Measurements from ENCODE around the gene KCNJ1.
A peak's percentile ranks its signal among the peaks of the same experiment; 100 is the strongest.

Gene KCNJ1

DNA sequence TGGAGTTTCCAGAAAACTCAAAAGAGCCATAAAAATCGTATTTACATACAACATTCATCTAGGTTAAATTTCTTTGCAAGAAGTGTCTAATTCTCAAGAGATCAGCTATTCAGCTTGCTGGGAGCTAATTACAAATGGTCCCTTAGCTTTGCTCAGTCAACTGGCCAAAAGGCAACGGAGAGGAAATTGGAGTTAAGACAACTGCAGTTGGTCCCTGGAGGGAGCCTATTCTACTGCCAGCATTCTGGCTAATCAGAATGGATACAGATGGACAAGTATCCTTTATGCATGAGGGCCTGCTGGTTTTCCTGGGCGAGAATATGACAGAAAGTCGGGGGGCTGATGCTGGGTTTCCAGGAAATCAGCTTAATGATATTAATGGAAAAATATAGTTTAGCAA, 45.5 kb downstream of the KCNJ1 start:
- no peak for DNase-seq

DNA sequence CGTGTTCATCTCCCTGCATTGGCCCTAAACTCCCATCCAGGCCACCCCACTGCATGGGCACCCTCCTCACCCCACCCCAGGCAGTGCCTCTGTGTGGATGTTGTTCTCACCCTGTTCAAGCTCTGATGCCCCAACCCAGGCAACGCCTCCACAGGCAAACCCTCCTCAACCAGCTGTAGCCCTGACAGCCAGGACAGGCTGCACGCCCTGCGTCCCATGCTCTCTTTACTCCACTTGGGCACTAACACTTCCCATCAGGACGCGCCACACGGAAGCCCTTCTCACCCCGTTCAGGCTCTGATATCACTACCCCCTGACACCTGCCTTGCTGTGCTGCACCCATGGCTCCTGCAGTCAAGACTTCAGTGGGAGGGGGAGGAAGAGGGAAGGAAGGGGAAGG, 47.9 kb downstream of the KCNJ1 start:
- no peak for DNase-seq

DNA sequence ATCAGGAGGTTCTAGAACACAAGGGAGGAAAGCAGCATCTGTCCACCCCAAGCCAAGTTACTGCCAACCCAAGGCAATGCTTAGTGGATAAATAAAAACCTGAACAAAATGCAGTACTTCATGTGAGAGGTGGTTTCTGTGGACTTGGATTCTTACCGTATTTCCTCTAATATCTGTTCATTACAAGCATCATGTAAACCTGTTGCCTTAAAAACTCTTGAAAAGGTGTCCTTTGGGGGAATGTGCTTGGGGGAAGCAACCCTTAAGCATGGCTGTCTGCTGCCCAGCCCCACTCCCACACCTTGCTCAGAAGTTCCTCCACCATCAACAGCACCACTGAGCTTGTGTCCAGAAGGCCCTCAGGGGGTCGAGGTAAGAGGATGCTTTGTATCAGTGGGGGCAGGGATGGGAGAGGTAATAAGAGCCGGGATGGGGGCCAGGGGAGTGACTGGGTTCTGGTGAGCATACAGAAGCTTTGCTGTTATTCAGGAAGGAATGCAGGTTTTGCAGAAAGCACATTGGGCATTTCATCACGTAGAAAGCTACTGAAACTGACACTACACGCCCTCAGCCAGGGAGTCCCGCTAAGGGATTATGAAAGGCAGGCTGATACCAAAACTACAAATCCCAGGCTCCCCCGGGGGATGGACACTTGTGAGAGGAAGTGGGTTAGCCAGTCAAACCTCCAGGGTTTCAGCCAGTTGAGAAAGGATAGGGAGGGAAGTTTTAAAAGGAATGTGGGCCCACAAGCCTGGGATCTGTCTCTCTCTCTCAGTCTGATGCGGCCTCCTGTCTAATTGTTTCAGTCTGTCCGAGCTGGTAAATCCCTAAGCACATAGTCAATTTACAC, 52.0 kb downstream of the KCNJ1 start:
- peak; percentile 95 for DNase-seq

DNA sequence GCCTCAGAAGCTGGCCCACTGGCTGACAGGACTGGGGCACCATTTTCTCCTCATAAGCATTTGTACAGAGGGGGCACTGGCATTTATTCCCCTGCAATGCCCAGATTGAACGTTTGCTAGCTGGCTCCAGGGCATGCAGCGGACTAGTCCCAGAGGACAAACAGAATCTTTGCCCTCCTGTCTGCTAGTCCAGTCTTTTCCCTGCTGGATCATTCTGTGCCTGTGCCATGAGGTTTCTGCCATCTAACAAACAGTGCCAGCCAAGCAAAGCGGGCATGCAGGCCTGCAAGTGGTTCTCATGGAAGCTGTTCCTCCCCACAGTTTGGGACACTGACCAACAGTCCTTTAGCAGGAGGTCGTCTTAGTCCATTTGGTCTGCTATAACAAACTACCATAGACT, 53.4 kb downstream of the KCNJ1 start:
- DNase-seq, result no peak

DNA sequence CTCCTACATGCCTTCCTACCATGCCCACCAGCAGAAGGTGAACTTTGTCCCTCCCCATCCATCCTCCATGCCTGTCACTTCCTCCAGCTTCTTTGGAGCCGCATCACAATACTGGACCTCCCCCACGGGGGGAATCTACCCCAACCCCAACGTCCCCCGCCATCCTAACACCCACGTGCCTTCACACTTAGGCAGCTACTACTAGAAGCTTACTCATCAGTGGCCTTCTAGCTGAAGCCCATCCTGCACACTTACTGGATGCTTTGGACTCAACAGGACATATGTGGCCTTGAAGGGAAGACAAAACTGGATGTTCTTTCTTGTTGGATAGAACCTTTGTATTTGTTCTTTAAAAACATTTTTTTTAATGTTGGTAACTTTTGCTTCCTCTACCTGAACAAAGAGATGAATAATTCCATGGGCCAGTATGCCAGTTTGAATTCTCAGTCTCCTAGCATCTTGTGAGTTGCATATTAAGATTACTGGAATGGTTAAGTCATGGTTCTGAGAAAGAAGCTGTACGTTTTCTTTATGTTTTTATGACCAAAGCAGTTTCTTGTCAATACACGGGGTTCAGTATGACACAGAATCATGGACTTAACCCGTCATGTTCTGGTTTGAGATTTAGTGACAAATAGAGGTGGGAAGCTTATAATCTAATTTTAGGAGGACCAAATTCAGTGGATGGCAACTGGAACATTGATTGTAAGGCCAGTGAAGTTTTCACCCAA, 56.1 kb downstream of the KCNJ1 start:
- no peak for DNase-seq

DNA sequence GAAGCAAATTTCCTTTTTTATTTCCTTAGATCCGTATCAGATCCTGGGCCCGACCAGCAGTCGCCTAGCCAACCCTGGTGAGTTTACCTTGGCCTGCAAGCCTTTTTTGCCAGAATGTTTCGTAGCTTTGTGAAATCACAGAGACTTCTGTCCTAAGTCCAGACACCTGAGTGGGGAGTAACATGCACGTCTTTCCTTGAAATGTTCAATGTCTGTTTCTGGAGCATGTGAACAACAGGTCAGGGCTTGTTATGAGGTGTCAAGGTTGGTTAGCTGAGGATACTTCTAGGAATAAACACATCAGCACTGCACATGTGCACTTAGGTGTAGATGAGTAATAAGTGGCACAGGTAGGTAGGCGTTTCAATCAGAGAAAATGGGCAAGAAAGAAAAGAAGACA, 58.0 kb downstream of the KCNJ1 start:
- no peak for DNase-seq

DNA sequence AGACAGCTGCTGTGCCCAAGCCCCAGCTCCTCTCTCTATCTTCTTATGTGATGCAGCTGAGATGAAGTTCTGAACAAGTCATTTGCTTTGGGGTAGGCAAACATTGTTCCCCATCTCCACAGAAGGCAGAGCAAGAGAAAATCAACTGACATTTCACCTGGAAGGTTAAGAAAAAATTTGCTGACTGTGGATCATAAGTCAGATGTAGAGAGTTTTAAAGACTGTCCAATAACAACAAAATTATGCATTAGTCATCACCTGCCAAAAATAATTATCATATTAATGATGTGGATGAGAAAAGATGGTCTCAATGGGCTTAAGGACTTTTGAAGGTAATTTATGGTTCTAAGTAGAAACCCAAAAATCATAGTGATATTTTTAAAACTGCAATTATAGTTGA, 59.2 kb downstream of the KCNJ1 start:
- DNase-seq, result no peak

DNA sequence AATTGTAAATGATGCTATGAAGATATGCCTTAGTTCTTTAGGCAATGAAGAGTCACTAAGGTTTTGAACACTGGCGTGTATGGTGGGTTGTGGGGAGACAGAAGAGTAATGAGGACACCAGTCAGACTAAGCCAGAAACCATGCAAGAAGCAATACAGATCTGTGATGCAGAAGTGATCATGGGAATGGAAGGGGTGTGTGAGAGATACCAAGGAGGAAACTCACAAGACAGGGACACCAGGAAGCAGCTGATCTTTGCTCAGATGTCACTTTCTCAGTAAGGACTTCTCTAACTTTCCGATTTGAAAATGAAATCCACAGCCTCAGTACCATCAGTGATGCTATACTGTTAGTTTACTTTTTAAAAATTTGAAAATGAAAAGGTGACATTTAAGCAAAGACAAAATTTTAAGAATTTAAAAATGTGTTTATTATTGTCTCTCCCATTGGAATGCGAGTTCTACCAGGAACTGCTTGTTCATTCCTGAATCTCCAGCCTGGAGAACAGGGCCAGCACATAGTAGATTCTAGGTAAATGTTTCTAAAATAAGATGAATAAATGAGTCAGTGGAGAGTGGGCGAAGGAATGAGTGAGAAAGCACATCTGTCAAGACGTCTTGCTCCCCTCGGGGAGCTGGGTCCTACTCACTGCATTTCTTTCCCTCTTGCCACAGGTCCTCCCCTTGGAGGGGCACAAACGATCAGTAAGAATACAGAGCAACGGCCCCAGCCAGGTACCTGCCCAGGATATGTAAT, 60.4 kb downstream of the KCNJ1 start:
- no peak for DNase-seq

DNA sequence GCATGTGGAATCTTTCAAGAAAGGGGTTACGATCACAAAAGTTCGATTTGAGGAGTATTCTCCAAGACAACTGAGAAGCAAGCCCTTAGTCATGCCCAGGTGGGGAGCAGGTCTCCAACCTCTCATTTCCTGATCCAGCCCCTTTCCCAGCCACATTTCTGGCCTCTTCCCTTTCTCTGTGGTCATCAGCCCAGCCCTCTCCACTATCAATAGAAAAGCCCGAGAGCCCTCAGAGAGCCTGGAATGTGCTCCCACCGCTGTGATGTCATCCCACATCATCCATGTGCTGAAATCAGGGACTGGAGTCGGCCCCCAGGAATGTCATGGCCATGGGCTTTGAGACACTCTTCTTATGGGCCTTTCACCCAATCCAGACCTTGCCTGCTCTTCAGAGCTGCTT, 62.6 kb downstream of the KCNJ1 start:
- peak; percentile 76 for DNase-seq

DNA sequence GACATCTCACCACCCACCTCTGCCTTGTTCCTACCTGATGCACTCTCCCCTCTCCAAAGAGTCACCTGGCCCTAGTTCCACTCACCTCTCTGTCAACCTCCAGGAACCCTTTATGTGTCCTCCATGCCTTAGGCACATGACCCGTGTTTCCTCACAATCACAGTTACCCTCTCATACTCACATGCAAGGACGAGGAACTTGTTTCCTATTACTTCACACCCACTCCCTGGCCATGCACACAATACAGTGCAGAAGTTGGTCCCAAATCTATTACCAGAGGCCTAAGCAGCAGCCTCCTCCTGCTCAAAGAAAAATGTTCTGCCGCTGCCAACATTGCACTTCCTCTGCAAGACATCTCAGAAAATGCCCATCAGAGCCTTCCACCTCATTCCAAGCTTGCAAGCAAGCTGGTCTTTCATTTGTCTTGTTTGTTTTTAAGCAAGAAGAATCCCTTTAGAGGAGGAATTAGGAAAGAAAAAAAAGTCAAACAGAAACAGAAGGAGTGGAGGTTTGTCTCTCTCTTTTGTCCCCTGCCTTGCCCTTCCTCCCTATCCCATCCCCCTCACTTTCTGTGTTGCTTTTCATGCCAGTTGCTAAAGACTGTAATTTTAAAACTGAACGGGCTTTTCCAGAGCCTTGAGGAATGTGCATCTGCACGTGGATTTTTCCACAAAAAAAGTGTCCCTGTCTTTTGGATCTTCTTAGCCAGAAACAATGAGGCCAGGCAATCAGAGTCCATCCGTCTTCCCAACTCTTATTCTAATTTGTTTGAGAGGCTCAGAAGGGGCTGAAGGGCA, 63.4 kb downstream of the KCNJ1 start:
- DNase-seq, result no peak

DNA sequence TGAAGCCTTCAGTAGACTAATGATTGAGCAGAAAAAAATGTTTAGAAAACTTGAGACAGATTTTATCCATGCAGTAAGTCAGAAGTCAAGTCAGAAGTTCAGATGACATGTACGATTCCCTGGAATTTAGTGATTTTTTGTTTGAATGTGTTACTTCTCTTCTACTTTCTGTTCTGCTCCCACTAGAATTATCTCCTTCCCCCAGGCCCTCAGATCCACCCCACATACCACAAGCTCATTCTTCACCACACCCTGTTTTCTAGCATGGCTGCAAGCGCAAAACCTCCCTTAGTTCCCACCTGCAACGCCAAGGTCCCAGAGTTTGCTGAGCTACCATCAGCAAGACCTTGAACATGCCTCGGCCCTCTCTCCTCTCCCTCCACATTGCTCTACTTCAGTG, 64.1 kb downstream of the KCNJ1 start:
- DNase-seq, result no peak

DNA sequence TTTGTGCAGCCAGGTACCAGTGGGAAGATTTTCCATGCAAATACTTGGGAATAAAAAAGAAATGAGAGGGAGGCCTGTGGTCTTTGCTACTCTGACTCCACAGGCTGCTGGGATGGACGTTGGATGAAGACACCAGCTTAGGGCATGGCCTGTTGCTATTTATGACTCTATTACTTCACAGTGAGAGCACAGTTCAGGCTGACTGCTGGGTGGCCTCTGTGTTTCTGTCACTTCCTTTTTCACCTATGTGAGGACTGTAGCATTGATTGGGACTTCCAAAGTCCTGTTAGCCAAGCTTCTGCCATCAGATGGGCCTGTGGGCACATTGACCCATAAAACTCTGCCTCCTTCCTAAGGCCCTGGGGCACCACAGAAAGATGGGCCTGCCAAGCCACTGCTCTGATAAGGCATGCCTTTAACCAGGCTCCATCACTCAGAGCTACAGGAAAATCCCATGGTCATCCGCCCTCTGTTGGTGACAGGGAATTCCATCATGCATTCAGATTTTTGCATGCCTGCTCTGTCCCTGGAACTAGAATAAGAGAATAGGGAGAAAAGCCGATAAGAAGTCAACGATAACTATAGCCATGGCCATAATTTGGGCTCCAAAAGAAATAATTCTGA, 64.6 kb downstream of the KCNJ1 start:
- DNase-seq, result peak; percentile 31

DNA sequence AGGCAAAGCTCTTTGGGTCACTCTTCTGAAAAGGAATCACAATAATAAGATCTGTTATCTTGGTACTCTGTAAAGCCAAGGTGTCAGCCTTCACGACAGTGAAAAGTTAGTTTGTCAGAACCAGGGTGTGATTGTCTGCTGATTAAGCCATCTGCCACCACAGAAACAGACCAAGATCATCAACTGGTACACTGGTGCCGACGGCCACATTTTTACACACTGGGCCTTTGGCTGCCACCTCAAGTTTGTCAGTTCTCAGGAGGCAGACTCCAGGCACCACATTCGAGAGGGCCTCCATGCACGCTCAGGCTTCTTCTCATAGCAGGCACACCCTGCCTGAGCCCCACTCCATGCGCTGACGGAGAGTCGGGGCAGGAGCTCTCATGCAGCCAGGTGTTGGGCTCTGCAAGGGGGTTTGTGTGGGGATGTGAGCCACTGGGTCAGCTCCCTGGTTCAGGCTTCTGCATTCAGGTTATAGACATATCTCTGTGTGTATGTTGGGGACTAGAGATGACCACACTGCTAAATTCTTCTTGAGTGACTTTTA, 66.2 kb downstream of the KCNJ1 start:
- no peak for DNase-seq

DNA sequence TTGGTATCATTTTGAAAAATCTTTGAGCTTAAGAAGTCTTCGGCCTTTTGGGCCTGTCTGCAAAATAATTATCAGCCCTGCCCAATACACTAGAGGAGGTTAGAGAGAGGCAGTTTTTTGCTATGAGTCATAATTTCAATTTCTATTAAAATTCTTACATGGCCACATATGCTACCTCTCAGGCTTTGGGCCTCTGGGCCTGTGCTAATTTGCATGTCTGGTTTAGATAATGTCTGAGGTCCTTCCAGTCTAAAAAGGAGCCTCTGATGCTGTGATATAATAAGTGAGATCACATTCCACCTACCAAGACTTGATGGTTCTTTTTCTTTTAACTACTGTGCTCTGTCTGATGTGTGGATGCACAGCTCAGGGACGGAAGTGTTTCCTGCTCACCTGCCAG, 70.8 kb downstream of the KCNJ1 start:
- peak; percentile 76 for DNase-seq

DNA sequence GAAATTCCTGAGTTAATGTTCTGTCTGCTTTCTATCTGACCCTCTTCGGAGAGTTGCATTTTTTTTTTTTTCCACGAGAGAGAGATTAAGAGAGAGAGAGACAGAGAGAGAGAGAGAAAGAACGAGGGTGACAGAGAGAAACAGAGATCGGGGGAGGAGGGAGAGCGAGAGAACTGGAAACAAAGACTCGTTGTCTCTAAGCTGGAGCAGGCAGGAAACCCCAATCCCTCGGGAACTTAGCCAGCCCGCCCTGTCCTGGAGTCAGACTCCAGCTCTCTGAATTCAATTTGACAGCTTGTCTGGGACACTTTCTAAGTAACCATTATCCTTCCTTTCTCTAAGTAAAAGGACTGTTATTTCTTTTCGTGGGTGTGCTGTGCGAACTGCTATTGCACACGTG, 76.9 kb downstream of the KCNJ1 start:
- peak; percentile 72 for DNase-seq

DNA sequence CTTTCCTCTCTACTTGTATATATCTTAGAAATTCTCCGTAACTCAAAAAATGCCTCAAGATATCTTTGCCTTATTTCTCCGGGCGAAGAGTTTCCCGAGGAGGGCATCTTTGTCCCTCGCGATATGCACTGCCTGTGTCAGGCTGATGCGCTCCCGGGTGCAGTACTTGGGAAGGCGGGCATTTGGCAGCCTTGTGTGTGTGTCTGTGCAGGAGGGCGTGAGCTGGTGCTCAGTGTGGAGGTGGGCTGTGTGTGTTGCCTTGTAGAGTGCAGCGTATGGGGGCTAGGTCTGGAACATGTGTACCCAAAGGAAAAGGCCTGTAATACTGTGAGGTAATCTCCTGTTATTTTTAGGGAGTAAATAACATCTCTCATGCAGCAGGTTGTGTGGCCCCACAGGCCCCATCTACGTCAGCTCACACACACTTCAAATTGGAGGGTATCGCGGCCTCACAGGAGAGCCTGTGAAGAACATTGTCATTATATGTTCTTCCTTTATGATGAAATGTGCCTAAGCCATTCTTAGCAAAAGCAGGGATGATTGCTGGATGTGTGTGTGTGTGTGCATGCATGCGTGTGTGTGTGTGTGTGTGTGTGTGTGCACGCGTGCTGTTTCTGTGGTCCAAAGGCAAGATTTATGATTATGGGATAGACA, 77.5 kb downstream of the KCNJ1 start:
- no peak for DNase-seq

Measured in fibroblast of skin of back (primary cell).